ENCODE results near the gene ZDHHC17.
"Not testable (repeated sequence)": the region's sequence is repeated elsewhere in the genome, so short reads cannot be mapped to it uniquely, and the experiment has no call there.

ZDHHC17 gene

DNA sequence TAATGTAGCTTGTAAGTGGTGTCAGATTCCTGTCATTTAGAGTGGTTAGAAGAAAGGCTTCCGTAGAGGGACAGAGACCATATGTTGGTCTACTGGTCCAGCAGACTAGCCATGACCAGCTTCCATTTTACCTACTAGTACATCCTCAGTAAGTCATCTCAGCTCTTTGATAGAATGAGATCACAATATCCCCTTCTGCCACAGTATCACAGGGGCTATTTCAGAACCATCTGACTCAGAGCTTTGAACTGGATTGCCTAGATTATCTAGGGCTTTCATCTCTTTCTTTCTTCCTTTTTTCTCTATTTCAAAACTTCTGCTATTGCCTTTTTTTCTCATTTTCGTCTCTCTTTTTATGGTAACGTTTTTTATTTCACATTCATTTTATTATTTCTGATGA is 4.7 kb downstream of the ZDHHC17 start:
- DNase-seq: no peak

DNA sequence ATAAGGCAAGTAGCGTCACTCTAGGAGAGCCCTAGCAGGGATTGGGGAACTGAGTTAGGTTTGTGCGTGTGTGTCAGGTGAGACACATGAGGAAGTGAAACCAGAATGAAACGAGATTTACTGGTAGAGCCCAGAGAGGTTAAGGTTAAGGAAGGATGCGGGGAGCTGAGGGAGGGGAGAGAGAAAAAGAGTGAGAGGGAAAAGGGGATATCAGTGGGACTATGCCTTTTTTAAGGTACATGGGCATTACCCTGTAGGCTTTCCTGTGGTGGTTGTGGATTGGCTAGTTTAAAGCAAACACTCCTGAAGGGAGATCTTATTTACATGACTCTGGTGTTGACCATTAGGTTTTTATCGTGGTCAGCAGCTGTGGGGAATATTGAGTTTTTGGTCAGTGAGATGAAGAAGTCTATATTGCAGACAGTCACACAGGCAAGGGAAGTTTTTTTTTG is 13.9 kb downstream of the ZDHHC17 start:
- DNase-seq: no peak

DNA sequence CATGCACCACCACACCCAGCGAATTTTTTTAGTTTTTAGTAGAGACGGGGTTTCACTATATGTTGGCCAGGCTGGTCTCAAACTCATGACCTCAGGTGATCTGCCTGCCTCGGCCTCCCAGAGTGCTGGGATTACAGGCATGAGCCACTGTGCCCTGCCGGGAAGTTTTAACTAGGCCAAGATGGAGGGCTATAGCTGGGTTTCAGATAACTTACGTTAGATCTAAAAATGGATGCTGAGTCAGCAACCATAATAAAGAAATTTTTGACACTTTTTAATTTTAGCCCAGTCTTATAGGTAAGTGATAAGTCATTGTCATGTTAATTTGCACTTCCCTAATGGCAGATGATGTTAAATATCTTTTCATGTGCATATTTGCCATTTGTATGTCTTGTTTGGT is 14.4 kb downstream of the ZDHHC17 start:
- DNase-seq: no peak

DNA sequence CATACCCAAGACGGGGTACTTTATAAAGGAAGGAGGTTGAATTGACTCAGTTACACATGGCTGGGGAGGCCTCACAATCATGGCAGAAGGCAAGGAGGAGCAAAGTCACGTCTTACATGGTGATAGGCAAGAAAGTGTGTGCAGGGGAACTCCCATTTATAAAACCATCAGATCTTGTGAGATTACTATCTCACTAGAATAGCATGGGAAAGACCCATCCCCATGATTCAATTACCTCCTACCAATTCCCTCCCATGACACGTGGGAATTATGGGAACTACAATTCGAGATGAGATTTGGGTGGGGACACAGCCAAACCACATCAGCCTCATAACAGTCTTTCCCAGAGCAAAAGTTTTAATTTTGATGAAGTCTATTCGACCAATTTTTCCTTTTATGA is 15.4 kb downstream of the ZDHHC17 start:
- DNase-seq: not testable (repeated sequence)

DNA sequence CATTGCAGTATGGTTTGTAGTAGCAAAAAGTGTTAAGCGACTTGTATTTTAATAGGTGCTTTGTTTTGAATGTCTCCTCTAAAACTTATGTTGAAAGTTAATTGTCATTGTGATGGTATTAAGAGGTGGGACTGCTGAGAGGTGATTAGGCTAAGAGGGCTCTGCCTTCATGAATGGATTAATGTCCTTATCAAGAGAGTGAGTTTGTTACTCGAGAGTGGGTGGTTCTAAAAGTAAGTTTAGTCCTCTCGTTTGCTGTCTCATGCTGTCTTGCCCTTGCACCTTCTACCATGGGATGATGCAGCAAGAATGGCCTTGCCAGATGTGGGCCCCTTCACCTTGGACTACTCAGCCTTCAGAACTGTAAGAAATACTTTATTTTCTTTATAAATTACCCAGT is 17.4 kb downstream of the ZDHHC17 start:
- DNase-seq: no peak

DNA sequence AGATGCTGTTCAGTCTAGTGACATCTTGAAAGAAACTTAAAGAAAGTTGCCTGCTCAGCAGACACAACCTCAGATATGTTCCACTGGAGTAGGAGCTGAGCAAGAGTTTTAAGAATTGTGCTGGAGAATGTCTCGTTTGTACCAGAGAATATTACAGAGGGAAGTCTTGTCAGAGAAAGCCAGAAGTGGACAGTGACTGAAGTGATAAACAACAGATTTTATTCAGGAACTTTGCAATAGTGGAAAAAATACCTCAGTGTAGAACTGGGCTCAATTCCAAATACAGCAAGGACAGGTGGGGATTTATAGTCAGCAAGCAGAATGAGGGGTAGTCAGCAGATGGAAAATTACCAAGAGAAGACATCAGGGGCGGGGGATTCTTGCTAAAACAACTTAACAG is 18.6 kb downstream of the ZDHHC17 start:
- DNase-seq: peak; percentile 12

DNA sequence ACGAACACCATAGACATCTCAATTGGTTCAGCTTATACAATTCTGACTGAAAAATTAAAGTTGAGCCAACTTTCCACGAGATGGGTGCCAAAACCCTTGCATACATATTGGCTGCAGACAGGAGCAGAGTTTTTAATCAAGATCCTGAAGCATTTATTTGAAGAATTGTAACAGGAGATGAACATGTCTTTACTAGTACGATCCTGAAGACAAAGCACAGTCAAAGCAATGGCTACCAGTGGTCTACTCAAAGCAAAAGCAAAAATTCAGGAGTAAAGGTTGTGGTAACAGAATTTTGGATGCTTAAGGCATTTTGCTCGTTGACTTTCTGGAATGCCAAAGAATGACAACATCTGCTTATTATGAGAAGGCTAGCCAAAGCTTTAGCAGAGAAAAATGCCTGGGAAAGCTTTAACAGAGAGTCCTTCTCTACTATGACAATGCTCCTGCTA is 20.7 kb downstream of the ZDHHC17 start:
- no peak for DNase-seq

DNA sequence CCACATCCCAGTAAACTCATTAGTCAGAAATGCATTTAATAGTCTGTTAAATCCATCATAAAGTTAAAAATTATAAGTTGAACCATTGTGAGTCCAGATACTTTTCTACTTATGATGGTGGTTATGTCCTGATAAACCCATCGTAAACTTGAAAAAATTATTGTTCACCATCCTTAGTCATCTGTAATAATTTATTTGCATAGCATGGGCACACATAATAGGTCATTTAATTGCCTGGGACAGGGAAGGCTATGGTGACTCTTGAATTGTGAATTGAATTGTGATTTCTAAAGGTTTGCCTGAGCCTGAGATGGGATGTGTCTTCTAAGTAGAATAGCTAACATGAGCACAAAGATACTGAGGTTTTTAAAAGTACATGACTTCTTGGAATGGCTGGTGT is 21.5 kb downstream of the ZDHHC17 start:
- no peak for DNase-seq

DNA sequence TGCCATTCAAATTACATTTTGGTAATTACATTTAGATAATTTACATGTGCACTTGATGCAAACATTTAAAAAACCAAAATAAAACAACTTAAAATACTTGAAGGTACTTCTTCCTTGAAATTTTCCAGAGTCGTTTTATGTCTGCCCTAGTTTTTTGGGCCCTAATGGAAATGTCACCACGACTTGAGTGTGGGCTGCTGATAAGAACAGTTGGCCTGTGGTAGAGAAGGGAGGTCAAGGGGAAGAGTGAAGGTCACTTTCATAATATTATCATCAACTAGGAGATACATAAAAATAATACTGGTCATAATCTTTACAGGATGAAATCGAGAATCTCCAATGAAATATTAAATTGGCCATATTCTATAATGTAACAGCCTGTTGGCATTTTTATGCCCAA is 23.1 kb downstream of the ZDHHC17 start:
- no peak for DNase-seq

DNA sequence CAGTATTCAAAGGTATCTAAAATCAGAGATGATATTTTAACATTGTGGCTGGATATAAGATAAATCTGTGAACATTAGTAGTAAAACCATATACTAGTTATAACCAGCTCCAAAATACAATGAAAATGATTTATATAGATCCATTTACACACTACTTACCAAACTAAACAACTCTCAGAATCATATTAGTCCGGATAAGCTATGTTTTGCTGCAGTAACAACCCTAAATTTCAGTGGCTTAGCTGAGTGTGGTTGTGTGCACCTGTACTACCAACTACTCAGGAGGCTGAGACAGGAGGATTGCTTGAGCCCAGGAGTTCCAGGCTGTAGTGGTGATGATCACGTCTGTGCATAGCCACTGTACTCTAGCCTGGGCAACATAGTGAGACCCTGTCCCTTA is 23.8 kb downstream of the ZDHHC17 start:
- DNase-seq: no peak

DNA sequence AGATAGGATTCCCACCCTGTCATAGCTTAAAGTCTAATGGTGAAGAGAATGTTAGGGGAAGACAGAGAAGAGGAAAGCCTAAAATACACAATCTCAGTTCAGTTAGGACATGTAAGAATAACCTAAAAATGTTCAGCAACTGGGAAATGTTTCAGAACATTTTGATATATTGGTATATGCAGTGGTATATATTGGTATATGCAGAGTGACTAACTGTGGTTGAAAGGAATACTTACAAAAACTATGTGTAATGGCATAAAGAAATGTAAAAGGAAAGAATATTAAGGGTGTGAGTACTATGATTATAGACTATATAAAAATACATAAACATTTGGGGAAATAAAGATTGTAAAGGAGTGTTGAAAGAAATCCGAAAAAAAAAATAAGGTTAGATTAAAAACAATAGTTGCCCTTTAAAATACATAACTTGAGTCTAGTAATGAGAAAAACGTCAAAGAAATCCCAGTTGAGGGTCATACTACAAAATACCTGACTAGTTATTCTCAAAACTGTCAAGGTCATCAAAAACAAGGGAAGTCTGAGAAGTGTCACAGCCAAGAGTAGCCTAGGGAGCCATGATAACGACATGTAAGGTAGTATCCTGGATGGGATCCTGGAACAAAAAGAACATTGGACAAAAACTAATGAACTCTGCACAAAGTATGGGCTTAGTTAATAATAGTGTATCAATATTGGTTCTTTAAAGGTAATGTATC is 25.6 kb downstream of the ZDHHC17 start:
- DNase-seq: no peak

DNA sequence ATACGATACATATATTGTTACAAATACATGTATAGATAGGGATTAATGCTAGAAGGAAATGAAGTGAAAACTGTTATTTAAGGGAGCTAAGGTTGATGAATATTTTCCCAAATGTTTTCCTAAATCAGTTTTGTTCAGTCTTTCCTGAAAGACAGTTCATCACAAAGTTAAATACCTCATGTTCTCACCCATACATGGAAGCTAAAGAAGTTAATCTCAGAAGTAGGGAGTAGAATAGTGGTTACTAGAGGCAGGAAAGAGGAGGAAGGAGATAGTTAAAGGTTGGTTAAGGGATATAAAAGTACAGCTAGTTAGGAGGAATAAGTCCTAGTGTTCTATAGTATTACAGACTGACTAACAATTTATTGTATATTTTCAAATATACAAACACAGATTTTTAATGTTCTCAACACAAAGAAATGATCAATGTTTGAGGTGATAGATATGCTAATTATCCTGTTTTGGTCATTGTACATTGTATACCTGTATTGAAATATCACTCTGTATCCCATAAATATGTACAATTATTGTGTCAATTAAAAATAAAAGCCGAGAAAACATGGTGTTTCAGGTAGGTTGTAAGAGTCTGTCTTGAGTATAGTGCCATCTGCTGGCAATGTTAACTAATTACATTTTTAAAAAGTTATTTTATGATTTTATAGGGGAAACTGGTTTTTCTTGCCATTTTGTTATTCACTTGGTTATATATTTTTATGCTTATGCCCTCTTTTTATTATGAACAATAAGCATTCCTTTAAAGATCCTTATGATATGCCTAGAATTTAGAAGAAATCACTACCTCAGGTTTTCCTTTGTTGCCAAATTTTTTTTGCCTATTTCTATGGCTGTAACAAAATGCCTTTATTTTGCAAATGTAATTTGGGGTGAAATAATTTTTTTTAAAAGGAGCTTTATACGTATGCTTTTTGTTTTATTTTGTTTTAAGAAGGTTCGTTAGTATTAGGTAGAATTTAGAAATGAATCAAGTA is 26.9 kb downstream of the ZDHHC17 start:
- peak; percentile 36 for DNase-seq

DNA sequence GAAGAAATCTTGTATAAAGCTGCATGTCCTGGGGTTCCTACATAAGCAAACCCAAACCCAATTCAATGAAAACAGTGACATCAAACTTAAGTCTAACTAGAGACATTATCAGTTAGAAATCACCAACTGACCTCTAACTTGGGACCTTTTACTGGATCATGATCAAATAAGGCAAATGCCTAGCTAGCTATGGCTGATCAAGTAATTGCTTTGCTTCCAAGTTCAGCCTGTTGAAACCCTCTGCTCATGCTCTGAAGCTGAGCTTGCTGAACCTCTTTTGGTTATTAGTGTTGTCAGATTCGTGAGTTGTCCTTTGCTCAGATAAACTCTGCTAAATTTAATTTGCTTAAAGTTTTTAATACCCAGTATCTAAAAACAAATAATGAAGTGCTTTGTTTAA is 28.9 kb downstream of the ZDHHC17 start:
- no peak for DNase-seq

DNA sequence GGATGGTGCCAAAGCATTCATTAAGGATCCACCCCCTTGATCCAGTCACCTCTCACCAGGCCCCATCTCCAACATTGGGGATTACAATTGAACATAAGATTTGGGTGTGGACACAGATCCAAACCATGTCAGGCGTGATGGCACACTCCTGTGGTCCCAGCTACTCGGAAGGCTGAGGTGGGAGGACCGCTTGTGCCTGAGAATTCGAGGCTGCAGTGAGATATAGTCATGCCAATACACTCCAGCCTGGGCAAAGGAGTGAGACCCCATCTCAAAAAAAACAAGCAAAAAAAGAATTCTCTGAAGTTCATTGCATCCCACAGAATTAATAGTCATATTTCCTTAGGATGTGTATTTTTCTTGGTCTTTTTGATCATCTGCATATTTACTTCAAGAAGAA is 34.9 kb downstream of the ZDHHC17 start:
- DNase-seq: no peak

DNA sequence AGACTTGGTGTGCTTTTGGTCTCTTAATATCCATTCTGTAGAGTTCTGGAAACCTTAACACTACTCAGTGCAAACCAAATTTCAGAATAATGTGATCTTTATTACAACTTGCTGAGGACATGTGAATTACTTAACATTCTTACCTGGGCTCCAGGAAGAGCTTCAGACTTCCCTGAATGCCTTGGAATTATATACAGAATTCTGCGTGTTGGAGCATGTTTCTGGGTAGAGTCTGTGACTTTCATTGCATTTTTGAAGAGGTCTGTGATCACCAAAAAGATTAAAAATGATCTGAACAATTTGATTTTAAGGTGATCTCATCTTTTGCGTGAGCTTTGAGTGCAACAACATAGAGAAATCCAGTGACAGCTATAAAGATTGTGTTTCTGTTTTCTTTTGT is 35.4 kb downstream of the ZDHHC17 start:
- no peak for DNase-seq

DNA sequence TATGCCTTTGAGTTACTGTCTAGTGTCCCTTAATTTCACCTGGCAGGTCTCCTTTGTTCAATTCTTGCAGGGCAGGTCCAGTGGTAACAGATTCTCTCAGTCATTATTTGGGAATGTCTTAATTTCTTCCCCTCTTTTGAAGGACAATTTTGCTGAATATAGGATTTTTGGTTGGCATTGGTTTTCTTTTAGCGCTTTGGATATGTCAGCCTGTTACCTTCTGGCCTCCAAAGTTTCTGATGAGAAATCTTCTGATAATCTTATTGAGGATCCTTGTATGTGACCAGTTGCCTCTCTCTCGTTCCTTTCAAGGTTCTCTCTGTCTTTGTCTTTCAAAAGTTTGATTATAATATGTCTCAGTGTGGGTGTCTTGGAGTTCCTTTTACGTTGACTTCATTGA is 38.1 kb downstream of the ZDHHC17 start:
- no peak for DNase-seq

DNA sequence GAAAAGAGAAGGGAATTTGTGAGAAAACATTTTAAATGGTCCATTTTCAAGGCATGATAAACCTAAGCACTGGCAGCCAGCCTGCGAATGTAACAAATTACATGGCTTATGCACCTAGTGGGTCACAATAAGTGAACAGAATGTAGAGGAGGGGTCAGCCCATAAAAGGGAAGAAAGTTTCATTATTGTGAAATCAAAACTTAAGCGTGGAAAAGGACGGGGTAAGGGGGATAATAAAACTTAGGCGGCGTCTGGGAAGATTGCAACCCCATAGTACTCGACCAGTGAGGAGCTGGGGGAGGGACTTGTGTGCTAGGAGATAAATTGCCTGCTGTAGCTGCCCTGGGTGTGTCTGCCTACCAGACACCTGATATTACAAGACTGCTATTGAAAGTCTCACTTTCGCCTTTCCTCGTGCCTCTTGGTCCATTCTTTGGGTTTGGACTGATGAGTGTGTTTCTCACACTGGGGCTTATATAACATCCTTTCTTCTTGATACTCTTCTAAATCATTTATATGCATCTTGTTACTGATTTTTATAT is 40.6 kb downstream of the ZDHHC17 start:
- no peak for DNase-seq

DNA sequence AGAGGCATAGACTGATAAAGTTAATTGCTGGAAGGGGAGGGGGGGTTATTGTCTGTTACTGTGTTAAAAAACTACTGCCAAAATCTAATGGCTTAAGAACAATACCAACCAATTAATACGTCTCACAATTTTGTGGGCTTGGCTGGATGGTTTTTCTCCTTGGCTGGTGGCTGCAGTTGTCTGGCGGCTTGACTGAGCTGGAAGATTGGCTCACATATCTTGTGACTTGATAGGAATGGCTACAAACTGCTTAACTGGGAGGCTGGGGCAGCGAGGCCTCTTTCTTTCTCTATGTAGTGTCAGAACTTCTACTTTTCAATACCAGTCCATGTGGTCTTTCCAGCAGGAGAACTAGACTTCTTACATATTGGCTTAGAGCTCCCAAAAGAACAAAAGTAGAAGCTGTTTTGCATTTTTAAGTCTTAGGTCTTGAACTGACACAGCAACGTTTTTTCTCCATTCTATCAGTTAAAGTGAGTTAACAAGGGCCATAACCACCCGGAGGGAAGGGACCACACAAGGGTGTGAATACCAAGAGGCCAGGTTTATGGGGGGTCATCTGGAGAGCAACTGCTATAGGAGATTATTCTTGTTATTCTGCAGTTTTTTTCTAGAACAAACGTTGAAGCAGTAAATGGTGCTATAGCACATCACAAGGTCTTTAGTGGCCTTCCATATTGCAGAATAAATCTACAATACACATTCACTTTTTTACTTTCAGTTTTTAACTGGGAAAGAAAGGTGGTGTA is 46.9 kb downstream of the ZDHHC17 start:
- no peak for DNase-seq

DNA sequence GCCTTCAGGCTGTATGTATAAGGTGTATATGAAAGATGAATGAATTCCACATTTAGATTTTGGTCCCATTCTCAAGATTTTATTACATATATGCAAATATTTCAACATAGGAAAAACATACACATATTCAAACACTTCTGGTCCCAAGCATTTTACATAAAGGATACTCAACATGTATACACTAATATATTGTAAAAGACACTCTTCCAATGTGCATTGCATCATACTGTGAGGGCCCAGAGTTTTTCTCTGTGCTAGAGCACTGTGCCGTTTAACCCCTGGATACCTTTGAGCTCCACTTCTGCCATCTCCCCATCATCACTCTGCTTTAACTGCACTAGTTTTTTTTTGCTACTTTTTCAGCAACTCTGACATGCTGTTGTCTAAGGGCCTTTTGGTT is 48.1 kb downstream of the ZDHHC17 start:
- DNase-seq: no peak

DNA sequence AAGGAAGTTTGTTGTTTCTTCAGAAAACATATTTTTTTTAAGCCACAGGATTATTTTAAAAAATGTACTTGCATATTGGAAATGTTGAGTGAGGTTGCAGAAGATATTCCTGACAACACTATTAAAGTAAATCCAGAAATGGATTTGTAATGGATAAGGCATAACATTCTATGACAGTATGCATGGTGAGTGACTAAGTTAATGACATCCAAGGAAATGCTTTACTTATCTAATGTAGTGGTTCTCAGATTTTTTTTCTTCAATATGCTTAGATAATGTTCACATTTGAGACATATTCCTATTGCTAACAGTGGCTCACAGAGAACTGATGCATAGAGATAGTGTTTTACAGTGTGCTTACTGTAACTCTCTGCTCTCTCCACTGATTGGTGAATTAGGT is 49.4 kb downstream of the ZDHHC17 start:
- no peak for DNase-seq

DNA sequence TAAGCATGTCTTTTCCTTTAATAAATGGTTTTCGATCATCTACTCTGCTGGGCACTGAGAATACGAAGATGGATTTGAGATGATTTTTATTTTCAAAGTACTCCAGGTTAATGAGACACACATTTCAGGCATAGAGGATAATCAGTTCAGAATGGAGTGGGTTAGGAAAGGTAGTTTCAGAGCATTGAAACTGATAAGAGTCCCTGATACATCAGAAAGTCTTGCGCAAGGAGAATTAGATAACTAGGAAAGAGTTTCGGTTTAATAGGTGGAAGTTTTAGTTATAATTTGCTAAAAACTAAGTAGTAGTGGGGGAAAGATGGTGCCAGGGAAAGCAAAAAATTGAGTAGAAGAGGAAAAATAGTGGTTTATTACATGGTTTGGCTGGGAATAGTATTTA is 50.1 kb downstream of the ZDHHC17 start:
- DNase-seq: no peak

DNA sequence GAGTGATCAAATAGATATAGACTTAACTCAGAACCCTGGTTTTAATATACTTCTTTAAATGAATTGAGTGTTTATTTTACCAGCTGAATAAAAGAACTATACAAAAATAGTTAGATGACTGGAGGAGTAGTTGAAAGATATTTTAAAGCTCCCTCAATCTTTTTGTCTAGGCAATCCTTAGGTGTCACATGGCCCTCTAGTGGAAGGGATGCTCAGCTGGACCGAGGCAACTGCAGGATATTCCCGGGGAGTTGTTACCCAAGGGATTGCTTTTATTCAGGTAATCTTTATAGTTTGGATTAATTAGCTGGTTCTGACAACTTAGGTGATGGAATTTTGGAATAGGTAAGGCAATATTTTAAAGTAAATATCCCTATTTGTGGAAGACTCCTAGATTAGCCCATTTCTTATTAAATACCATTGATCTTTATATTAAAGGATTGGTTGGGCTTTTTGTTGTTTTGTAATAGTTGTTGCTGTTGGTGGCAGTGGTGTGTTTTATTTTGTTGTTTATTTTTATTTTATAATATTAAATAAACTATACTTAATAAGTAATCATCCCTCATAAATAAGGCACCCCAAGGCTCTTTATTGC is 57.1 kb downstream of the ZDHHC17 start:
- peak; percentile 32 for DNase-seq

DNA sequence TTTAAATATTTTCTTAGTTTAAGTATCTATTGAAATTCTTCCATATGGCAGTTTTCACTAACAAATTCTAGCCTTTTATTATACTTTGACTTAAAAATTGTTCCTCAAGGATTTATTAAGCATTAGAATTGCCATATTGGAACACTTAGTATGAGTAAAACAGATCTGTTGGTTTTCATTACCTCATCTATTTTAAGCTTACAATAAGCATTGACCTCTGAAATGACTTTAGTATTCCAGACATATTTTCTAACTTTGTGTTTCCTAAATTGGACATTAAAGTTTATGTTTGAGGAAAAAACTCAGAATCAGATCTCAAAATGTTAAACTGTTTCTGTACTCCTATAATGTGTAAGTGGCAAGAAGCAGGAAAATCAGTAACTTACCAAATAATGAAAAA is 66.5 kb downstream of the ZDHHC17 start:
- no peak for DNase-seq
